Activated CD4-positive, alpha-beta T cell treated with anti-CD3 and anti-CD28 coated beads for 24 hours (primary cell): ENCODE results near the gene FAM20B.
"Not testable (repeated sequence)": the region's sequence is repeated elsewhere in the genome, so short reads cannot be mapped to it uniquely, and the experiment has no call there.

ENCODE experiments used
- DNase-seq, 2 donors: peaks; one replicate each; pipeline ENCODE4 v3.0.0-alpha.2; 2020; ENCODE audit warnings: low read depth in 2 of 2

FAM20B gene

DNA sequence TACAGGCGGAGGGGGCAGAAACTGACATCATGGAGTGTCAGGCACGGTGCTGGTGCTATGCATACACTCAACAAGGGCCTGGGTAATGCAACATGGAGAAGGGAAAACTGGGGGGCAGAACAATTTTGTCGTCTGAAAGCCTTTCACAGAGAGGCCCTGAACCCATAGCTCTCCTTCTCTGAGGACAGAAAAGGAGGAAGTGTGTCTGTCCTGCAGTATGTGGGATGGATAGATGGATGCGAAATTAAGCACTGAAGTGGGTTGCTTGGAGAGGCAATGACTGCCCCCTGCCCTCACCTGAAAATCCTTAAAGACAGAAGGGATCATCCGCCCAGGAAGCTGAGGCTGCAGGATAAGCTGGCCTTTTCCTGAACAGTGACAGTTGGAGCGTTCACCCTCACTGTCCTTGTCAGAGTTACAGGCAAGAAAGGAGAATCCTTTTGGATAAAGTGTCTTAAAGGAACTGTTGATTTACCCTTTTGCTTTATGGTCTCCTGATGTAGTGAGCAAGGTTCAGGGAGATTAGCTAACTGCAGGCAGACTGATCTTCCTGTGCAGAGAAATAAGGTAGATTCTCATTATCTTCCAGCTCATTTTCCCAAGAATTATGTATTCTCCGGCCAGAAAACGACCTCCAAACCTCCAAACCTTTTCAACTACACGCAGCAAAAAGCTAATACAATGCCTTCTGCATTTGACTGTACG lies 1.6 kb upstream of the FAM20B start:
- DNase-seq = no peak

GRCh38 chr1:179025975-179026812 lies 500 bp downstream of the FAM20B start:
- peak; percentile 53 to 55 for DNase-seq

- no peak for DNase-seq
These were observed 1.3 kb downstream of the FAM20B start for GRCh38 chr1:179026813-179027669.

- DNase-seq = no peak
These were observed 3.6 kb downstream of the FAM20B start for GRCh38 chr1:179029321-179029759.

DNA sequence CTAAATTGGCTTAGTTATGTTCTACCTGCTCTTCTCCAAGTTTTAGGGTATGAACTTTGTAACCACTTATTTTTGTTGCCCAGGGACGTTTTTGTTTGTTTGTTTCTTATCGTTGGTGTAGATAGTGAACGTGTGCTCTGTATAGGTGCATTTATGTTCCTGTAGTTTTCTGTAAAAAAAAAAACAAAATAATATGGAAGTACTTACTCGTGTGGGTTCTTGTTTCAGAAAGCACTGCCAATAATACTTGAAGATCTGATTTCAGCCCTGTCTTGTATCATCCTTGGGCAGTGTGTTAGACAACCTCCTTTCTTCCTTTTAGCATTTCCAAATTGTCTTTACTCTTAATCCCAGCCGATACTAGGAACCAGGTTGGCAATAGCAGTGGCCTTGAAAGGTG lies 4.4 kb downstream of the FAM20B start:
- no peak for DNase-seq

DNA sequence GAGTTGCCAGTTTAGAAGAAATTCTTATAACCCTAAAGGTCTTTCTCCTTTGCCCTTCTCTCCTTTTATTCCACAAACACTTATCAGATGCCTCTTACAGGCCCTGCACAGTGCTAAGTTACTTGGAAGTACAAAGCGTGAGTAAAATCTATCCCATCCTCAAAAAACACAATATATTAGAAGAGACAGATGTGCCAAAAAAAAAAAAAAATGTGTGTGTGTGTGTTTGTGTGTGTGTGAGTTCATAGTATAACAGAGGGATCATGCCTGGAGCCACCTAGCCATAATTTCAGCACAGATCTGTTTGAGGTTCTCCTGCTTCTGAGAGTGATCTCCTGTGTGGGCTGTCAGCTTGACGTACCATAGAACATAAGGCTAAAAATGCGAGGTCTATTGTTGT lies 5.0 kb downstream of the FAM20B start:
- DNase-seq = no peak

GRCh38 chr1:179031284-179031683 lies 5.6 kb downstream of the FAM20B start:
- DNase-seq = no peak

DNA sequence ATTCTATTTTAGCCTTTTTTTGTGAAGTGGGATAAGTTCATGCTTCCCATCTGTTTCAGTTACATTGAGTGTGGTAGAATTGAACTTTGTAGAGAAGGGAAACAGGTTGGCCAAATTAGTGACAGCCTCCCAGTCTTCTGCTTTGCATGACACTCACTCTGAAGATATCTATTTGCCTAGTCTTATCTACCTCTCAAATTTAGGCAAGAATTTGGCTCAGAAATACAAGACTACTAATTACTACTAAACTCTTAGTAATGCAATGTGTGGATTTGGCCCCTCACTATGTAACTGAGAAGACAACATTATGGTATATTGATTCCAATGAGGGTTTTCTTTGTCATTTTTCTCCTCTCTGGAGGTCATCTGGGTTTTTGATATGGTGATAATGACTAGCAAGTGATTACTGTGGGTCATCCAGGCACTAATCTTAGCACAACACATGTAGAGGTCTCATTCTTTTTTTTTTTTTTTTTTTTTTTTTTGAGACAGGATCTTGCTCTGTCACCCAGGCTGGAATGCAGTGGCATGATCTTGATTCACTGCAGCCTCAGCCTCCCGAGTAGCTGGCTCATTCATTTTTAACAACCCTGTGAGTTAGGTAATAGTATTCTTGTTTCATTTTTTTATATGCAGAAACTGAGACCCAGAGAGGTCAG lies 6.3 kb downstream of the FAM20B start:
- DNase-seq = no peak

DNA sequence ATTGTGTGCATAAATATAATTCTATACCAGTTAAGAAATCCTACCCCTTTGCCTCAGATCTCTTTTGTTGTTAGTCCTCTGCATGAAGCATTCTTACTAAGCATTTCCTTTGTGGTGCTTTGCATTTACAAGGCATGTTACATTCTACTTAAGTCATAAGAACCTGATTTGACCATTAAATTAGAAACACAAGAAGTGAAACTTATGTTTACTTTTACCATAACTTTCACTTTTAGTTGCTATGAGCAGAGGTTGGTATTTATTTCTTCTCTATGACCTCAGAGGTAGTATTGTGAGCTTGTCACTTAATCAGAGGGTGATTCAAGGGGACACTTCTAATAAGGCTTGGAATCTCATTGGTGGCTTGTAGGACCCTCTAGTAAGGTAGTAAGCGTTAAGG lies 9.0 kb downstream of the FAM20B start:
- no peak for DNase-seq

DNA sequence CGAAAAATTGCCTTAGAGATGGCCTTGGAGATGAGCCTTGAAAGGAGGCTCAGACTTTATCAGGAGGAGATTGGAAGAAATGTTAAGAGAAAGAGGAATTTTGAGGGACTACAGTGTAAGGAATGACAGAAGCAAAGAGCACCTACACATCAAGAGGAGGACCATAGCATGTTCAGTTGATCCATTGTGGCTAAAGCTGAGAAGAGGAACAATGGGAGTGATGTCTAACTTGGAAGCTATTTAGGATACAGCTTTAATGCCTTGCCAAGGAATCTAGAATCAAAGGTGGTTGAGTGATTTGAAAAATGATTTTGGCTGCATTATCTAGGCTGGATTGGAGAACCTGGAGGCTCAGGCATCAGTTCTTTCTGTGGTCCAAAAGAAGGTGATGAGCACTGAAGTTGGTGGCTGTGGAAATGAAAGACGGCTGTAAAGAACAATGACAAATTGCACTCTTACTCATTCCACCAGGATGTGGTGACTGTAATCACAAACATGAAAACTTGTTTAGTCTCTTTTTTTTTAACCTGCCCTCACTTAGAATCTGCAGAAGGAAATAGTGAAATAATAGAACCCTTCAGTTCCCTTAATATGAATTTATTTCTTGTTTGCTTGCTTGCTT lies 11.3 kb downstream of the FAM20B start:
- peak in 1 of 2 donors; percentile 4 for DNase-seq

DNA sequence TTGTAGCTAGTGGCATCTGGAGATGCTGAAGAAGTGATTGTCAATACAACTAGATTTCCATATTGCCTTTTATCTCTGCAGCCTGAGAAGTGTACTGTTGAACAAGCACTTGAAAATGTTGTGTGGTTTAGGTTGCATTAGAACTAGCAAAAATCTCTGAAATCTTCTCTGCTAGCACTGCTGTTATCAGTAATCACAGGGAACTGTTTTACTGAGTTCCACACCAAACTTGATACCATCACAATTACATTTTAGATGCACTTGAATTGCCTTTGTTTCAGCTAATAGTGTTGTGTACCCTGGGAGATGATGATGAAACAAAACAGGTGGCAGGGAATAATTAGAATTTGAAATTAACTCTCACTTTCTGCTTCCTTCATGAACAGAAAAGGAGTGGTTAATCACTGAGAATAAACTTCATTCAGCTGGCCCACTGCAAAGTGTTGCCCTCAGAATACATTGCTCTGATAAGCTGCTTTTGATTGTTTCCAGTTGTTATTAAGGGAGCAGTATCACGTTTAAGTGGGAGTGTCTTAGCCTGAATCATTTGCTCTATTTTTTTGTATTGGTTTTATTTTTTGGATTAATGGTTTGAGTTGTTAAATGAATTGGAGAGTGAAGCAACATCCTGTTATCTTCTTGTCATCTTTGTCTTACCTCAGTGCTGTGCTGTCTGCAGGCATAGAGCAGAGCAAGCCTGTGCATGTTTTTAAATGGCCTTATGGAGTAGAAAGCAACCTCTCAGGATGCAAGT lies 13.0 kb downstream of the FAM20B start:
- no peak for DNase-seq

DNA sequence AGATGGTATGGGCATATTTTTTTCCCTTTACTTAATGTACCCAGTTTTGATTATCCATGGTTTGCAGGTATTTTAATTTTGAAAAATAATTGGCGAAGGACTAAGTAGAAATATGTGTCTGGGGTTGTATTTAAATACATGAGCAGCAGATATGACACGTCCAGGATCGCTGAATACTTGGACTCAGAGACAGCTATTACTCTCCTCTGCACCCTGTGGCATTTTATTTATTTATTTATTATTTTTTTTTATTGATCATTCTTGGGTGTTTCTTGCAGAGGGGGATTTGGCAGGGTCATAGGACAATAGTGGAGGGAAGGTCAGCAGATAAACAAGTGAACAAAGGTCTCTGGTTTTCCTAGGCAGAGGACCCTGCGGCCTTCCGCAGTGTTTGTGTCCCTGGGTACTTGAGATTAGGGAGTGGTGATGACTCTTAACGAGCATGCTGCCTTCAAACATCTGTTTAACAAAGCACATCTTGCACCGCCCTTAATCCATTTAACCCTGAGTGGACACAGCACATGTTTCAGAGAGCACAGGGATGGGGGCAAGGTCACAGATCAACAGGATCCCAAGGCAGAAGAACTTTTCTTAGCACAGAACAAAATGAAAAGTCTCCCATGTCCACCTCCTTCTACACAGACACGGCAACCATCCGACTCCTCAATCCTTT lies 13.9 kb downstream of the FAM20B start:
- DNase-seq = not testable (repeated sequence)

- not testable (repeated sequence) for DNase-seq
These were observed 14.5 kb downstream of the FAM20B start for GRCh38 chr1:179040175-179040551.

- DNase-seq = no peak
These were observed 16.4 kb downstream of the FAM20B start for GRCh38 chr1:179042087-179042486.

DNA sequence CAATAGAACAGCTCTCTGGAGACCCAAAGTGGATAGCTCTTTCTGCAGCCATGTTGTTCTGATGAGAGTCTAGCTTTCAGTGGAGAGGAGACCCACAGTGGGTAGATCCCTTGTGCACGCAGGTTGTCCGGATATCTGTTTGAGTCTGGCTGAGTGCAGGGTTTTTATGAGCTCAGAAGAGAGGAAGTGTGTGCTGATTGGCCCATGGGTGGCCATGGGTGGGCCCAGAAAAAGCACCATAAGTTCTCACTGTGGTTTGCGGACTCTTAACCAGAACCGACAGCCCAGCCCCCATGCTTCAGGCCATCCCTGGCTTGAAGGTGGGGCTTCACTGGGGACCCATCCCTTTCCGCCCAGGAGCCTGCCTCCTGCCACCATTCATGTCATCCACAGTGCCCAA lies 17.0 kb downstream of the FAM20B start:
- no peak for DNase-seq

DNA sequence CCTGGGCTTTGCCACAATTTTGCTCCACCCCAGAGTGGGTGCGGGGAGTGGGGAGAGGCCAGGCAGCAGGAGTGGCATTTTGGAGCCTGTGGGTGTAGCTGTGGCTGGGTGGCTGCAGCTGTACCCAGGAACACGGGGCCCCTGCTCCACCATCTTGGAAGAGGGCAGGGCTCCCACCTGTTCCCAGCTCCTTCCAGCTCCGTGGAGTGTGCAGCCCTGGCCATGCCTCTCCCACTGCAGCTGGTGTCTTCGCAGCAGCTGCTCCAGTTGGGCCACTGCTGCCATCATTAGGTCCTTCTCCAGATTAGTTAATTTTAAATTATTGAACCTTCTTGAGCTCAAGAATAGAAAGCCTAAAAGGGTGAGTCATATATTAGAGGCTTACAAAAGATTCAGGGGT lies 17.6 kb downstream of the FAM20B start:
- no peak for DNase-seq

GRCh38 chr1:179043907-179044306 lies 18.2 kb downstream of the FAM20B start:
- DNase-seq = no peak

DNA sequence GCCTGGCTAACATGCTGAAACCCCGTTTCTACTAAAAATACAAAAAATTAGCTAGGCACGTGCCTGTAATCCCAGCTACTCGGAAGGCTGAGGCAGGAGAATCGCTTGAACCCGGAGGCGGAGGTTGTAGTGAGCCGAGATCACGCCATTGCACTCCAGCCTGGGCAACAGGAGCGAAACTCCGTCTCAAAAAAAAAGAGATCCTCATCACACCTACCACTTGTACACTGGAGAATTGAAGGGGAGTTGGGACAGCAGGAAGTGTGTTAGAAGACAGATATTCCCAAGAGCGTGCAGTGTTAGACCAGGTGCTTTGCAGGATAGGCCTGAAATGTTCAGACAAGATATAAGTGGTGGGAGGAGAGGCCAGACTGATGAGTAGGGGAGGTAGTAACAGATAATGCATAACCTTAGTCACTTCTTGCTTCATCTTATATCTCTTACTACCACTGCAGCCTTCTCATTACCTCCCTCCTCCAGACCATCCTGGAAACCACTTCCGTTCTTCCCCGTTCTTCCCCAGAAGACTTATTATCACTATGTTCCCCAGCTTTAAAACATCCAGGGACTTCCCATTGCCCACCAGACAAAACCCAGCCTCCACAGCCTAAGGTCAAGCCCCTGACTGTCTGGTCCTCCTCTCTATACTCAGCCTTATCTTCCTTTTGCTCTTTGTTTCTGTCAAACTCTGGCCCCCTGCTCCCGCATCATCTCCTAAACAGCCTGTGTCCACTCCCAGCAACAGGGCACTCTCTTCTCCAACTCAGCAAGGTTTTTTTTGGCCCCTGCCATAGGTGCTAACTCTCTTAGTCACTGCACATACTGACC lies 21.3 kb downstream of the FAM20B start:
- DNase-seq = no peak

- no peak for DNase-seq
These were observed 21.9 kb downstream of the FAM20B start for GRCh38 chr1:179047636-179047997.
